ENCODE results near the gene ADK.

DNA sequence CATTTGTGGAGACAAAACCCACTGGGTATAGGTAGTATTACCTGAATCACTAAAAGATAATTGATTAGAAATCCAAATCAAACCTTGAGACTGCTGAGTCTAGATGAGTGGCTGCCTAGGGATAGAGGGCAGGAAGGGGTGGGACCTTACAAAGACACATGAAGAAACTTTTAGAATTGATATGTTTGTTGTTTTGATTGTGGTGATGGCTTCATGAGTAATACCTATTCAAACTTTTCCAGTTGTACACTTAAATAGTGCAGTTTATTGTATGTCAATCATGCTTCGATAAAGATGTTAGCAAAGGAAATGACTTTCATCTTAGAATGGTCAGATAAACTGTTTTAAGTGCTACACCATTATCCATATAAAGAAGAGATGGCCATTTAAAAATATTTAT lies 486.7 kb downstream of the ADK start:
- TF ChIP-seq POLR2A (IDR thresholded peaks at IDR 0.05): no peak
- TF ChIP-seq, protein P1, sequence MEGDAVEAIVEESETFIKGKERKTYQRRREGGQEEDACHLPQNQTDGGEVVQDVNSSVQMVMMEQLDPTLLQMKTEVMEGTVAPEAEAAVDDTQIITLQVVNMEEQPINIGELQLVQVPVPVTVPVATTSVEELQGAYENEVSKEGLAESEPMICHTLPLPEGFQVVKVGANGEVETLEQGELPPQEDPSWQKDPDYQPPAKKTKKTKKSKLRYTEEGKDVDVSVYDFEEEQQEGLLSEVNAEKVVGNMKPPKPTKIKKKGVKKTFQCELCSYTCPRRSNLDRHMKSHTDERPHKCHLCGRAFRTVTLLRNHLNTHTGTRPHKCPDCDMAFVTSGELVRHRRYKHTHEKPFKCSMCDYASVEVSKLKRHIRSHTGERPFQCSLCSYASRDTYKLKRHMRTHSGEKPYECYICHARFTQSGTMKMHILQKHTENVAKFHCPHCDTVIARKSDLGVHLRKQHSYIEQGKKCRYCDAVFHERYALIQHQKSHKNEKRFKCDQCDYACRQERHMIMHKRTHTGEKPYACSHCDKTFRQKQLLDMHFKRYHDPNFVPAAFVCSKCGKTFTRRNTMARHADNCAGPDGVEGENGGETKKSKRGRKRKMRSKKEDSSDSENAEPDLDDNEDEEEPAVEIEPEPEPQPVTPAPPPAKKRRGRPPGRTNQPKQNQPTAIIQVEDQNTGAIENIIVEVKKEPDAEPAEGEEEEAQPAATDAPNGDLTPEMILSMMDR (IDR thresholded peaks at IDR 0.05): no peak

Data from lower leg skin (tissue), 3 donors.